Peyer's patch (tissue), 4 donors: Measurements from ENCODE around the gene GPRIN3.

Experiments
- POLR2A ChIP-seq, 2 donors: fragments of 450-650 bp; IDR thresholded peaks; one replicate each; pipeline ENCODE4 v1.5.1; 2017; ENCODE audit warnings: antibody characterized with exemption in 2 of 2, mild to moderate bottlenecking in 2 of 2, moderate library complexity in 2 of 2
- TF ChIP-seq, protein P1 (sequence below), 6 experiments: fragments of 450-650 bp in 4 of 6; fragments of 200-600 bp in 2 of 6; sonication (generic) in 1 of 6; IDR thresholded peaks; one replicate each; pipeline ENCODE4 v1.5.1; 2017 to 2019; ENCODE audit warnings: antibody characterized with exemption in 6 of 6, mild to moderate bottlenecking in 3 of 6, moderate library complexity in 1 of 6

- TF ChIP-seq POLR2A (IDR thresholded peaks at IDR 0.05) = no peak
- TF ChIP-seq, protein P1, sequence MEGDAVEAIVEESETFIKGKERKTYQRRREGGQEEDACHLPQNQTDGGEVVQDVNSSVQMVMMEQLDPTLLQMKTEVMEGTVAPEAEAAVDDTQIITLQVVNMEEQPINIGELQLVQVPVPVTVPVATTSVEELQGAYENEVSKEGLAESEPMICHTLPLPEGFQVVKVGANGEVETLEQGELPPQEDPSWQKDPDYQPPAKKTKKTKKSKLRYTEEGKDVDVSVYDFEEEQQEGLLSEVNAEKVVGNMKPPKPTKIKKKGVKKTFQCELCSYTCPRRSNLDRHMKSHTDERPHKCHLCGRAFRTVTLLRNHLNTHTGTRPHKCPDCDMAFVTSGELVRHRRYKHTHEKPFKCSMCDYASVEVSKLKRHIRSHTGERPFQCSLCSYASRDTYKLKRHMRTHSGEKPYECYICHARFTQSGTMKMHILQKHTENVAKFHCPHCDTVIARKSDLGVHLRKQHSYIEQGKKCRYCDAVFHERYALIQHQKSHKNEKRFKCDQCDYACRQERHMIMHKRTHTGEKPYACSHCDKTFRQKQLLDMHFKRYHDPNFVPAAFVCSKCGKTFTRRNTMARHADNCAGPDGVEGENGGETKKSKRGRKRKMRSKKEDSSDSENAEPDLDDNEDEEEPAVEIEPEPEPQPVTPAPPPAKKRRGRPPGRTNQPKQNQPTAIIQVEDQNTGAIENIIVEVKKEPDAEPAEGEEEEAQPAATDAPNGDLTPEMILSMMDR (IDR thresholded peaks at IDR 0.05) = no peak
Measured at GRCh38 chr4:89351201-89351600, 43.6 kb upstream of the GPRIN3 start.
